GM12891 (cell line): ENCODE measurements around the gene SMIM22.
A peak's percentile ranks its signal among the peaks of the same experiment; 100 is the strongest.

Experiments used
- PAX5 ChIP-seq: IDR thresholded peaks from 2 replicates; pipeline ENCODE4 v1.6.1; 2011; ENCODE audit warnings: low read length, moderate library complexity, mild to moderate bottlenecking; ENCODE audit not compliant: insufficient read depth, severe bottlenecking
- POLR2A ChIP-seq: IDR thresholded peaks from 2 replicates; pipeline ENCODE4 v1.6.1; 2011; ENCODE audit warnings: low read depth, low read length, control low read depth
- POLR2AphosphoS5 ChIP-seq: IDR thresholded peaks from 2 replicates; pipeline ENCODE4 v1.6.1; 2011; ENCODE audit warnings: low read depth, low read length, control low read depth
- SPI1 ChIP-seq: IDR thresholded peaks from 2 replicates; pipeline ENCODE4 v1.6.1; 2011; ENCODE audit warnings: low read depth, low read length, control low read depth
- TAF1 ChIP-seq: IDR thresholded peaks from 2 replicates; pipeline ENCODE4 v1.6.1; 2011; ENCODE audit warnings: low read depth, low read length, control low read depth

- TF ChIP-seq POLR2A (peak; percentile 58), POLR2AphosphoS5 (peak; percentile 39), TAF1 (0 out of 2 replicates have a peak, but pooled peaks have one; percentile 14), PAX5 (no peak), SPI1 (no peak)
Observed at GRCh38 chr16:4766875-4767628, 28.1 kb upstream of the SMIM22 start, which contains the start of gene ZNF500.
